Transverse colon (tissue), 4 donors: ENCODE measurements around the gene CHMP4B.

ENCODE experiments used
- POLR2A ChIP-seq: fragments of 450-650 bp; IDR thresholded peaks from one replicate; pipeline ENCODE4 v1.6.1; 2016; ENCODE audit warnings: antibody characterized with exemption, mild to moderate bottlenecking, moderate library complexity
- POLR2AphosphoS5 ChIP-seq, 3 donors: sonication (generic); formaldehyde crosslinking; IDR thresholded peaks; one replicate each; pipeline ENCODE4 v1.6.1; 2016; ENCODE audit warnings: antibody characterized with exemption in 3 of 3
- TF ChIP-seq, protein P1 (sequence below), 5 experiments: fragments of 200-600 bp in 3 of 5; fragments of 450-650 bp in 2 of 5; sonication (generic) in 3 of 5; IDR thresholded peaks; 1 replicate in 2 of 5; 2 replicates in 3 of 5; pipeline ENCODE4 v1.5.1; 2016 to 2017; ENCODE audit warnings: antibody characterized with exemption in 5 of 5, inconsistent platforms in 3 of 5, mild to moderate bottlenecking in 2 of 5, moderate library complexity in 1 of 5

DNA sequence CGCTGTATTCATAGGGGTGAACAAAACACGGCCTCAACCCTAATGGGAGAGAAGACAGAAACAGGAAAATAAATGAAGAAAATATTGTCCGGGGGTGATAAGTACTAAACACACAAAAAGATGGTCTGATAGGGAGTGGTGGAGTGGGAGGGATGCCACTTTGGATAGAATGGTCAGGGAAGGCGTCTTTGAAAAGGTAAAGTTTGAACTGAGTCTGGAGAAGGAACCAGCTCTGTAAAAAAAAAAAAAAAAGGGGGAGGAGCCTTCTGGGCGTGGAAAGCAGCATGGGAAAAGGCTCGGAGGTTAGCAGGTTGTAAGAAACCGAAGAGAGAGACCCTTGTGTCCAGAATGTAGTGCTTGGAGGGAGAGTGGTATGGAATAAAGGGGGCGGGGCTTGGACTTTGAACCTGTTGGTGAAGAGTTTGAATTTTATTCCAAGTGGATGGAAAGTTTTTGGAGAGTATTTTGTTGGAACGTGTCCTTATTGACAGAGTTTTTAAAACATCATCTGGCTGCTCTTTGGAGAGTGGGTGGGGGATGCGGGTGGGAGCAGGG, 1.8 kb downstream of the CHMP4B start:
- TF ChIP-seq, protein P1, sequence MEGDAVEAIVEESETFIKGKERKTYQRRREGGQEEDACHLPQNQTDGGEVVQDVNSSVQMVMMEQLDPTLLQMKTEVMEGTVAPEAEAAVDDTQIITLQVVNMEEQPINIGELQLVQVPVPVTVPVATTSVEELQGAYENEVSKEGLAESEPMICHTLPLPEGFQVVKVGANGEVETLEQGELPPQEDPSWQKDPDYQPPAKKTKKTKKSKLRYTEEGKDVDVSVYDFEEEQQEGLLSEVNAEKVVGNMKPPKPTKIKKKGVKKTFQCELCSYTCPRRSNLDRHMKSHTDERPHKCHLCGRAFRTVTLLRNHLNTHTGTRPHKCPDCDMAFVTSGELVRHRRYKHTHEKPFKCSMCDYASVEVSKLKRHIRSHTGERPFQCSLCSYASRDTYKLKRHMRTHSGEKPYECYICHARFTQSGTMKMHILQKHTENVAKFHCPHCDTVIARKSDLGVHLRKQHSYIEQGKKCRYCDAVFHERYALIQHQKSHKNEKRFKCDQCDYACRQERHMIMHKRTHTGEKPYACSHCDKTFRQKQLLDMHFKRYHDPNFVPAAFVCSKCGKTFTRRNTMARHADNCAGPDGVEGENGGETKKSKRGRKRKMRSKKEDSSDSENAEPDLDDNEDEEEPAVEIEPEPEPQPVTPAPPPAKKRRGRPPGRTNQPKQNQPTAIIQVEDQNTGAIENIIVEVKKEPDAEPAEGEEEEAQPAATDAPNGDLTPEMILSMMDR (IDR thresholded peaks at IDR 0.05): no peak
- TF ChIP-seq POLR2AphosphoS5 (IDR thresholded peaks at IDR 0.05) (peak in 2 of 3 donors; percentile 20 to 59), POLR2A (no peak)
